Measurements from ENCODE around the gene ITPKB.
"Not testable (repeated sequence)": the region's sequence is repeated elsewhere in the genome, so short reads cannot be mapped to it uniquely, and the experiment has no call there.

ITPKB gene

DNA sequence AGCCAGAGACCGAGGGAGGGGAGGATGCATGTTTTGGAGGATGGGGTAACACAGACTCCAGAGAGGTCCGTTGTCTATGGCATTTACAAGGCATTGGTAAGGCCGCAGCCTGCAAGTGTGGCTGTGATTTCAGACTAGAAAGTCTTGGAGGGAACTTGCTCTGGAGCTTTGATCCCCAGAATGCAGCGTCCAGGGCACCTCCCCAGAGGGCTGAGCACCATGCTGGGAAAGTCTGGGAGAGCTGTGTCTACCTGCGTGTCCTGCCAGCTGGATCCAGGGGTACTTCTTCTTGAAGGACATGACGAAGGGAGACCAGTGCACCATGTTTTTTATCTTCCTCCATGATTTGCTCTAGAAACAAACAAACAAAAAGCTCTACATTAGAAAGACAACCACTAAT is 90.7 kb downstream of the ITPKB start:
- no peak for DNase-seq

DNA sequence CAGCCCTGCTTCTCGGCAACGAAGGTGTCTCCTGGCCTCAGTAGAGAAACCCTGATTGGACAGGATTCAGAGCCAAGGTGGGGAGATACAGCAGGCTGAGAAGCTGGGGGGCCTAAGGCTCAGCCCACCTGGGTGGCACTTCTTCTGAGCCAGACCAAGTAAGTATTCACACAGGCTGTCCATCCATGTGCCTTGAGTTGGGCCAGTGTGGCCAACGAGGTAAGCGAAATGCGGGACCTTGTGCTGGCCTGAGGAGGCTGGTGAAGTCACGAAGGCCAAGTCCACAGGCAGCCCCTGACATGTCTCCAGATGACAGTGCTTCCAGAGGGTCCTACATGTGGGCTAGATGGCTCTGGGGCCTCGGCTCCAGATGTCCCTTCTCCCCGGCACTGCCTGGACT is 91.4 kb downstream of the ITPKB start:
- DNase-seq: no peak

DNA sequence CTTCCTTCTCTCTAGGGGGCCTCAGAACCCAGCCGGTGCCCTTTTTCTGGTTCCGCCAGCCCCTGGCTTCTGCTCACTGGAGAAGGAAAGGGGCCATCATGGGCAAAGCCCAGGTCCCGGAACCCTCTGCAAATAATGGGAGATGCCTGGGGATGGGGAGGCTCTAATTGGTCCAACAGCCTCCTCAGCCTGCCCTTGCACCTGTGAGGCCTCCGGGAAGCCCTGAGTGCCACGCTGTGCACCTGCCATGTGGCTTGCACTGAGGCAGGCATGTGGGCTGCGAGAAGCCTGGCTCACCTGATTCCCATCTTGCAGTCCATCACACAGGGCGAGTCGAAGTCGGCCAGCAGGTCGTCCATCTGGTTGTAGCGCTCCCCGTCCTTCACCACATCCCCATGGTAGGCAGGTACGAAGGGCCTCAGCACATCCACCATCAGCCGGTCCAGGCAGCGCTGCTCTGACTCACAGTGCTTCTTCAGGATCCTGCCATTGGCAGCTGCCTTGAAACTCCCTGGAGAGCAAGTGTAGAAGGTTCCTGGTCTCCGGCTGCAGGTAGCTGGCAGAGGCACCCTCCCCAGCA is 92.1 kb downstream of the ITPKB start:
- no peak for DNase-seq

DNA sequence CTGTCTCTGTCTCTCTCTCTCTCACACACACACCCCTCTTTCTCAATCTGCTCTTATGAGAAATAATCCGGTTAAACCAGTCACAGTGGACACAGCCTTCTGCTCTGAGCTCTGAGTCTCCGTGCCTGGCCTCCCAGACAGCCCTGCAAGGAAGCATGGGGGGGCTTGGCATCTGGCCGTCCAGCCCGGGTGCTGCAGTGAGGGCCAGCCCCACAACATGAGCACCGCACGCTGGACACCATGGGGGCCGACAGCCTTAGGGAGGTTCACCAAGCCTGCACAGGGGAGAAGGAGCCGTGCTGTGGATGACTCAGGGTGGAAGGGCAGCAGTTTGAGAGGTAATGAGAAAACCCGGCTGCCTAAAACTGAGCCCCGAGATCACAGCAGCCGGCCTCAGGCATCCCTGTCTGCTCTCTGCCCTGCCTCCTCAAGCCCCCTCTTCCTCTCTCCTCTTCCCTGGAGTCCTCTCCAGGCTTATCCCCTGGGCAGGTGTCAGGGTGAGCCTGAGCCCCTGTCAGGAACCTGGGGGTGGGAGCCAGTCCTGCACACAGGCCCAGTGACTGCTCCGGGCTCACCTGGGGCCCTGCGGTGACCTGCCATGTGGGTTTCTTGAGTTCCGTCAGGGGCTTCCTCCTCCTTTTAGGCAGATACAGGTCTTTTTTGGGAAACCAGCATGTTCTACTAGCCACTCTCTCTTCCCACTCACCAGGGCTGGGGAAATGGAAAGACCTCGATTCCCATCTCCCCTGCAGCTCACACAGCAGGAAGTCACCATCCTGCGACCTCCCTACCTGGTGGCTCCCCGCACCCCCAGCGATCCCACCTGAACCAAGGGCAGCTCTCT is 92.8 kb downstream of the ITPKB start:
- DNase-seq: no peak

DNA sequence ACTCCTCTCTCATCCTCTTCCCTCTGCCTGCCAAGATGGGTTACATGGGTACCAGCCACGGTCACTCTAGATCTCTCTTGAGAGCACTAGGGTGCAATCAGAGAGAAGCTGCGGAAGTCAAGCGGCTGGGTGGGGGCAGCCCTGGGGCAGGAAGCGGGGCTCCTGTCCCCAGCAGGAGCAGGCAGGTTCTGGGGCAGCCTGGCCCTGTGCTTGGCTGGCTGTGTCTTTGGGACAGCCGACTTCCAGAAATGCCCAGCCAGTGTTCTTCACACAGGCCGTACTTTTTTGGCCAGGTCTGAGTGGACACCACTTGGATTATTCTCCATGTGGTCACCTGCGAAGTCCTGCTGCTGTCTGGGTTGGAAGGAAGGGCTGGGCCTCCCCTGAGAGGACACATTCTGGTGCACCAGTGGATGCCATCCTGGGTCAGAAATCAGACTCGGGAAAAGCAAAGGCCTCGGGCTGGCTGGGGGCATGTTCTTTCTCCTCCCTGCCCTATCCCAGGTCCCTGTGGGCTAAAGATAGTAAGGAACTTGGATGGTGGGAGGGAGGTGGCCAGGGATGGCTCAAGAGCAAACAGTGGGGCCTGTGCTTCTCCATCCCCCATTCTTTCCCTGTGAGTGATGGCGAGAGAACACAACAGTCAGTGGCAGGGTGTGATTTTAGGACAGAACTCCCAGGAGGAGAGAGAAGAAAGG is 93.7 kb downstream of the ITPKB start:
- no peak for DNase-seq

DNA sequence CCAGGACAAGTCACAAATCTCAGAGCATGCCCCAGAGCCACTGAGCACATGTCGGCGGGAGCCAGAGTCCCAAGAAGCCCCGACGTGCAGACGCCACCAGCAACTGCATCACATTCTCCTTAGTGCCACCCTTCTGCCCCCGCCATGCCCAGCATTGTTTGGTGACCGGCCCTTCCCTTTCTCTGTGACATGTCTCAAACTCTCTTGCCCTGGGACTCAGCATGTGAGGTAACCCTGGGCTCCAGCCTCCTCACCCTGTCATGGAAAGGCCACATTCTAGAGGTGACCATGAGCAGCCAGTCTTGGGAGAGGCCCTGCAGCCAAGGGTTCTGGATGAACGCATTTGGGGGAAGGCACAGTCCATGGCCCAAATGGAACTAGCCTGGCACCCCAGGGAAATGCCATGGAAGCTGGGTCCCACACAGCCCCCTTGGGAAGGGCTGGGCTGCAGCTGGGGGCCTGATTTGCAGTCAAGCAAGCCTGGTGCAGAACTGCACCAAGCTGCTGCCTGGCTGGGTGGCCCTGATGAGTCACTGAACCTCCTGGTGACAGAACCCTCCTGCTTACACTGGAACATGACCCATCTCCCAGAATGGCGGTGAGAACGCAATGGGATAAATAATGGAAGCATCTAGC is 94.4 kb downstream of the ITPKB start:
- DNase-seq: no peak

DNA sequence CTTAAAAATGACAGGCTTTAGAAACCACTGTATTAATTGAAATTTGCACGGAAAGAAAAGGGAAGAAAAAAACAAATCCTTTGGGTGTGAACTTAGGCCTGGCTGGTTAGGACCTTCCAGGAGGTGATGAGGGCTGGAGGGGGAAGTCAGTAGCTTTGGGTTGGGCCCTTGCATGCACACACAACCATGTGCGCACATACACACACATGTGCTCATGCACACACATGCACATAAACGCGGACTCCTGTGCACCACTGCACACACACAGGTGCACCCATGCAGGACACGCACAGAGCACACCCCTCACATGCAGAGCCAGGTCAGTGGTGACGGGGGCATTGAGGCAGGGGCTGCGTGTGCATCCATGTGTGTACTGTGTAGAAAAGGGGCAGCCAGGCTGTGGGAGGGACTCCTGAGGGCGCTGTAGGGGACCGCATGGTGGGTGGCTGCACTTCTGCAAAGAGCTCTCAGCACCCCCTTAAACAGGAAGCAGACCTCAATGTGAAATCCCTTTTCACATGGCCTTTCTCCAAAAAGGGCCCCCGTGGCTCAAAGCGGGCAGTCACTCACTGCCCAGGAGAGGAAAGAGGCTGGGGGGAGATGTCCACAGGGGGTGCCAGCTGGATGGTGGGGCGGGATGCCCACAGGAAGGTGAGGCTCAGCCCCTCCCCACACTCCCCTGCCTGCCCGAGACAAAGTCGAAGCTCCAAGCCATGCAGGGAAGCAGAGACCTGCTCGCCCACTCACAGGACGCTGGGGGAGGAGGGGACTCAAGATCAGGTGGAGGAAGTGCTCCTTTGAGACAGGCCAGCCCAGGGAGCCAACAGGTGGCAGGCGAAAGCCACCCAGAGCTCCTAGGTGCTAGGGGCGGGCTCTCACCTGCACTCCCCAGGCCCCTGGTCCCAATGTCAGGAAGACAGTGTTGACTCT is 95.2 kb downstream of the ITPKB start:
- peak in 1 of 4 experiments; percentile 23 for DNase-seq

DNA sequence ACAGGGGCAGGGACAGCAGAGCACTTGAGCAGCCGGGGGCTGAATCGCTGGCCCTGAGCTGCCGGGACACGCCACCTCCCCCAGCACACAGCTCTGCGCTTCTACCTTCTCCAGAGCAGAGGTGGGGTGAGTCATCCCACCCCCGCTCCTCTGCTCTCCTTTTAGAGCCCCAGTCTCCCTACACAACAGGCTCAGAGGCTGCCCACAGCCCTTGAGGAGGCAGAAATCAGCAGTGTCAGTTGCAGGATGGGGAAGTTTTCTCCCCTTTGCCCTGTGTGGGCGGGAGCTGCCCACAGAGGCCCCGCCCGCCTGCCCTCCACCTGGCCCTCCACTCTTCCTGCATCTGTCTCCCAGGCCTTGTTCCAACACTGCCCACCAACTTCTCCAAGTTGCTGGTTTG is 95.9 kb downstream of the ITPKB start:
- DNase-seq: peak in 1 of 4 experiments; percentile 40

DNA sequence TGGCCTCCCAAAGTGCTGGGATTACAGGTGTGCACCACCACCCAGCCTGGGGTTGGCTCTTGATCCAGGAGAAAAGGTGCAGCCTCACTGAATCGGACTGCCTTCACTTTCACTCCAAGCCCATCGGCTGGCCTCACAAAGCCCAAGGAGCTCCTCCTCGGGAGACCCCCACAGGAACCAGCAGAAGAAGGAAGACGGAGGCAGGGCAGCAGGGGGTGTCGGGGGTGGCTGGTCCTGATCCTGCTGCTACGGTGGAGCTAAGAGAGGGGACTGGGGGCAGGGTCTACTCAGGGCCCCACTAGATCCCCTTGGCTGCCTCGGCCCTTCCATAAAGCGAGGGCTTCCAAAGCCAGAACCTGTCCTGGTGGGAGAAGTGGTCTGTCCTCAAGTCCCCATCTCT is 96.7 kb downstream of the ITPKB start:
- DNase-seq: no peak

DNA sequence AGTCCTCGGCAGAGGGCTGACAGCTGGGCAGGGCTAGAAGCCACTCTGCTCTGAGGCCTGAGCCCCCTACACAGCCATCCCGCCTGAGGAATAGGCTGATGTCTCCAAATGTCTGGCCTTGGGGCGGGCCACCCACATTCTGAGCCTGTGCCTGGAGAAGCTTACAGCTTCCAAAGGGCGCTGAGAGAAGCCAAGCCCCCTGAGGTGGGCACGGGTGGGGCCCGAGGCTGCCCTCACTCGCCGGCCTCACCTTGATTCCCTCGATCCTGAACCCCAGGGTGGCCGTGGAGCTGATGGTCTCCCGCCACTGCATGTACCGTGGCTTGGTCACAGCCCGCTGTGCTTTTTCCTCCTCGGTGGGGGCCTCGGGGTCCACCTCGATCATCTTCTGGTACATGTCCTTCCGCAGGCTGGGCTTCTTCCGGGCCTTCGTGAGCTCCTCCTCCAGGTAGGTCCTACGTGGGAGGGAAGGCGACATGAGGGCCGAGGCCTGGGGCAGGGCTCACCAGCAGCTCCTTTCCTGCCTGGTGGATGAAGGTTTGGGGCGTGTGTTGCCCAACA is 97.3 kb downstream of the ITPKB start:
- no peak for DNase-seq

DNA sequence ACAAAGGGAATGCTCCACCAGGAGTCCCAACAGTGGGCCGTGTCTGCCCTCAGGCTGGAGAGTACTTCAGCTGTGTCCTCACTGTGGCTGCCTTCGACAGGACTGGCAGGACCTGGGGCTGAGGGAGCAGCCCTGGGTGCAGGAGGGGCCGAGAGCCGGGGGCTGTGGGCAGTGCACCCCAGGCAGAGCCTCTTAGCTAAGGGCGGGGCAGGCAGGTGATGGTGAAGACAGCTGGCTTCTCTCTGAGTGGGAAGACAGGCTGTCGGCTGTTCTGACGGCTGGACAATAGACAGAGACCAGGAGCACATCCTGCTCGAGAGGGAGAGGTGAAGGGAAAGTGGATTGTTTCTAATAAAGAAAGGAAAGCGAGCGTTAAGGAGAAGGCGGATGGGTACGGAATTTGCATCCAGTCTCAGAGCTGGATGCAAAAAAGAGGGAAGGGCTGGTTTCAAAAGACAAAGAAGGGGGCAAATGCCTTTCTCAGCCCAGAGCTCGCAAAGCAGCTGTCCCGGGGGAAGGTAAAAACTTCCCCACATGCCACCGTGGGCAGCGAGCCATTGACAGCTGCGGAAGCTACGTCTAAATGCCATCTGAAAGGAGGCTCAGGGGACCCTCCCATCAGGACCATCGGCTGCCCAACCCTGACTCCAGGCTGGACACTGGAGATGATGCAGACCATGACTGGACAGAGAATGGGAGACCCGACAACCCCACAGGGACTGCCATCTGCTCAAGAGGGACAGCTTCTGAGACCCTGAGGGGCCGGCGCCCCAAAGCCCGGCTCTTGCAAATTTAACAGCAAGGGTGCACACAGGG is 98.6 kb downstream of the ITPKB start:
- no peak for DNase-seq

DNA sequence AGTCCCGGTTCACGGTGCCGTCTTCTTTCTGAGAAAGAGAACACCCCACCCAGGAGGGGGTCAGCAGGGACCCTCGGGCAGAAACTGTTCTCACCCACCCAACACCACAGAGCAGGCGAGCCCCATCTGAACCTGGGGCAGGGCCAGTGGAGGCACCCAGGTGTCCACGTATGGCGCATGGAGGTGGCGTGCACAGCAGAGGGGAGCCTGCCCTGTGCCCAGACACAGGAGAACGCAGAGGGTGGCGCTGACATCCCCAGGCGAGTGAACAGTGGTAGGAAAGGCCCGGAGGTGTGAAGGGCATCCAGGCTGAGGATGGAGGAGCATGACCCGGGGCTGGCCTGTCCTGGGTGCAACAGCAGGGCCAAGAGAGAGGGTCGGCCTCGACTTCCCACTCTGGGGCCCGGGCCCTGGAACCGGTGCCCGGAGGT is 99.4 kb downstream of the ITPKB start:
- no peak for DNase-seq

DNA sequence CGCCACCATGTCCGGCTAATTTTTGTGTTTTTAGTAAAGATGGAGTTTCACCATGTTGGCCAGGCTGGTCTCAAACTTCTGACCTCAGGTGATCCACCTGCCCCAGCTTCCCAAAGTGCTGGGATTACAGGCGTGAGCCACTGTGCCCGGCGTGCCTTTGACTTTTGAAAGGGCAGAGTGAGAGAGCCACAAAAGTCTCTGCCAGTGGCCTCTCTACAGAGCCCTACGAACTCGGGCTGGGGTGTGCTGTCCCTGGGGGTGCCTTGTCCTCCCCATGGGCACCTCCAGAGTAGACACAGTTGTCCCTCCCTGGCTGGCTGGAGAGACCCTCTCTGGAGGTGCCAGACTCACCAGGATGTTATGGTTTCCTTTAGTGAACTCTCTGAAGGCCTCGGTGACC is 99.9 kb downstream of the ITPKB start:
- DNase-seq: not testable (repeated sequence)

DNA sequence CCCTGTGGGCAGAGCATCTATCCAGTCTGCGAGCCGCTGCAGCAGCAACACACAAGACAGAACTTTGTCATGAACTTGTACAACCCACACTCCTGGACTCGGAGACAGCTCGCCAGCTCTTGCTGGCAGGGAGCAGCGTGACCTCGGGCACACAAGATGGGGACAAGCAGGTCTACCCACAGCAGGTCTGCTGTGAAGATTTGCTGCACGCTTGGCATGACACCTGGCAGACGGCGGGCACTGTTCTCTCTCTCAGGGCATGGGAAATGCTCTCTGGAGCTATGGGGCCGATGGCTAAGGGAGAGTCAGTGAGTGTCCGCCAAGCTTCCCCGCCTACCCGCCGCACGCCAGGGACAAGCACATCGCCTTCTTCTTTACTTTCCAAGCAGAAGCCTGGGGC is 100.5 kb downstream of the ITPKB start:
- no peak for DNase-seq

DNA sequence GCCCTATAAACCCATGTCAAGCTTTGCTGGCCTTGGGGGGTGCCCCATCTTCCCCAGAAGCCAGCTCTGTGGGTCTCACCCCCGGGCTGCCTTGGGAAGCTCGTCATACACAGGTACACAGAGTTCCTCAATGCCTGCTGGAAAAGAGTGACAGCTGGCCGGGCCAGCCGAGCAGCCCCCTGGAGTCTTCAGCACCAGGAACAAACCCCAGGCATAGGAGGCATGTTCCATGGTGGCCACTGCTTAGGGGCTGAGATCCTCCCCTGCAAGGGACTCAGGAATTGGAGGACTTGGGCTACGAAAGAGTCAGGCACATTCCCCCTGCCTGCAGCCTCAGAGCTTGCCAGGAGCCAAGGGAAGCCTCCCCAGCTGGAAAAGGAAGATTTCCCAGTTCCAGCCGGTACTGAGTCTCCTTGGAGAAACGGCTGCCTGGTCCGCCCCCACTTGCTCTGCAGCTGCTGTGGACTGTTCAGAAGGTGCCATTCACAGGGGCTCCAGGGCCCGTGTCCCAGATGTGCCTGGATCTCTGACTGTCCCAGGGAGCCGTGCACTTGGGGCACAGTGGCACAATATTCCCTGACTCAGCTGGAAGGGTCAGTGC is 101.0 kb downstream of the ITPKB start:
- no peak for DNase-seq

DNA sequence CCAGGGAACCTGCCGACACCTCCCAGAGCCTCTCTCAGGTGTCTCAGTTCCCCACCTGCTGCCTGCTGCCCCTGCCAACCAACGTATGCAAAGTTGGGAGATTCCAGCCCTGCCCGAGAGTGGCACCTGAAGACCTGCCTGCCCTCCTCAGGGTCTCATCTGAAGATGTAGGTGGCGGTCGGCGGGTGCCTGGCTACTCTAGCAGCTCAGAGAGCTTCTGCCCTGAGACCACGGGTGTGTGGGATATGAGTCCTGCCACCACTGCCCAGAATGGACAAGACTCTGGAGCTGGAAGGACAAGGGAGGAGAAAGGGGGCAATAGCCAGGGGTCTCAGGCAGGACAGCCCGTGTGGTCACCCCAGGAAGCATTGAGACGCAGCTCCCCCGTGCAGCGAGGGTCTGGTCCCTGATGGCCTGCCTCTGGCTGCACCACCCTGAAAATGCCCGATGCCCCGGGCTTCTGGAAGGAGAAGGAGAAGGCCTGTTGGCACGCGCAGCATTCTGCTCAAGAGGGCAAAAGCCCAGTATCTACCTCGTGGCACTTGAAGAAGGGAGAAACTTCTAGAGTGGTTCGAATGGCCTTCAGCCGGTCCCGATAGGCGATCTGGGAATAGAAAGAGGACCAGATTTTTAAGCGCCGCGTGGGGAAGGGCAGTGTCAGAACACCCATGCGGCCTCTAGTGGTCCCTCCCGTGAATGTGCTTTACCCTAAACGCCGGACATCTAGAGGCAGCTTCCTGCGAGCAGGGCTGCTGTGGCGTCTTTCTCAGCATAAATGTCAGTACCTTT is 101.7 kb downstream of the ITPKB start:
- DNase-seq: no peak

DNA sequence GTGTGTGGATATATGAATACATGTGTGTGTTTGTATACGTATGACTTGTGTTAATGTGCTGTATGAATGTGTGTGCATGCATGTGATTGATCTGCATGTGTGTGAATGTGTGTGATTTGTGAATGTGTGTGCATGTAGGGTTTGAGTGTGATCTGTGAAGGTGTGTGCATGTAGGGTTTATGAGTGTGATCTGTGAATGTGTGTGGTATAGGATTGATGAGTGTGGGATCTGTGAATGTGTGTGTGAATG is 102.3 kb downstream of the ITPKB start:
- no peak for DNase-seq

DNA sequence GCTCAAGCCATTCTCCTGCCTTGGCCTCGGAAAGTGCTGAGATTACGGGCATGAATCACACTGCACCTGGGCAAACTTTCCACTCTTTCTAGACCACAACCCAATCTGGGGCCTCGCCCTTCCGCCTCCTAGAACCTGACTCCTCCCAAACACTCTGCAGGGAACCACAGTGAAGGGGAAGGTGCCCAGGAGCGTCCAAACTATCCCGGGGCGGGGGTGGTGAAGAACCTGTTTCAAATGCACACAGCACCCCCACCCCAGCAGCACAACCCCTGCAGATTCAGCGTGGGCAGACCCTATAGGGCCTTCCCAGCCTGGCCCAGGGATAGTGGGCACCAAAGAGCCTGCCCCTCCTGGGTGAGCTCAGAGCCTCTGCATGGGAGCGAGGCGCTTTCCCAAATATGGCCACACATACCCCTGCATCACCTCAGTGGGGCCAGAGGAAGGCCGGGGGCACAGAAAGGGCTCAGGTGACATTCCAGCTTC is 103.6 kb downstream of the ITPKB start:
- no peak for DNase-seq

DNA sequence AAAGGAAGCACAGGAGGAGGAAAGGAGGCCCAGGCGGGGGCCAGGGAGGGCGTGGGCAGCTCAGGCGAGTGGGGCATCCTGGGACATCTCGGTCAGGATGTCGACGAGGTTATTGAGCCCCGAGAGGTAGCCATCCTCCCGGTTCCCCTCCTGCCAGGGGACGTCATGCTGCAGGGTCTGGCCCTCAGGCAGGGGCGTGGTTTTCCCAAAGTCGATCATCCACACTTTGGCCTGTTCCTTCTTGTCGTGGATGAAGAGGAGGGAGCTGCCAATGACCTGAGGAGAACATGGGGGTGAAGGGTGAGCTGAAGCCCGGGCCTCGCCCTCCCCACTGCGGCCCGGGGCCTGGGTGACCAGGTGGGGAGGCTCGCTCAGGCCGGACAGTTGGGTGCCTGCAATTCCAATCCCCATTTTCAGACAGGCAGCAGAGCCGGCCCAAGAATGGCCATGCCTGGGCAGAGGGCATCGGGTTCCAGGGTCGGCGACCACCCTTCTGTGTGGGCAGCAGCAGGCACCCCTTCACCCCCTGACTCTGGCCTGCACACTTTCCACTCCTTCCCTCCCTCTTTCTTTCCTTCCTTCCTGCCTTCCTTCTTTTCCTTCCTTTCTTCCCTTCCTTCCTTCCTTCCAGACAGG is 104.4 kb downstream of the ITPKB start:
- no peak for DNase-seq
